Endodermal cell (in vitro differentiated cells): ENCODE results near the gene HJURP. TPM values are rescaled to one million over a fixed set of nuclear protein-coding genes. Genes with fewer than 3 reads are reported as not detected.

Experiments
- DNase-seq: peaks from one replicate; pipeline ENCODE4 v3.0.0-alpha.2; 2017
- H3K27ac ChIP-seq: 2 replicates; pipeline ENCODE4 v1.5.1; 2013; ENCODE audit warnings: mild to moderate bottlenecking, low read depth, low read length, moderate library complexity
- H3K27me3 ChIP-seq: 2 replicates; pipeline ENCODE4 v1.6.1; 2013; ENCODE audit warnings: mild to moderate bottlenecking, low read length, moderate library complexity; ENCODE audit not compliant: insufficient read depth, control insufficient read depth, poor library complexity, severe bottlenecking
- H3K36me3 ChIP-seq: 2 replicates; pipeline ENCODE4 v1.7.0; 2013; ENCODE audit warnings: mild to moderate bottlenecking, low read length, moderate library complexity; ENCODE audit not compliant: control insufficient read depth, insufficient read depth
- H3K4me1 ChIP-seq: one replicate; pipeline ENCODE4 v1.7.0; 2013; ENCODE audit warnings: low read length; ENCODE audit not compliant: control insufficient read depth, insufficient read depth
- H3K4me3 ChIP-seq: 2 replicates; pipeline ENCODE4 v1.5.1; 2013; ENCODE audit warnings: mild to moderate bottlenecking, low read length, moderate library complexity
- H3K9ac ChIP-seq: 2 replicates; pipeline ENCODE4 v1.6.1; 2013; ENCODE audit warnings: mild to moderate bottlenecking, low read length, moderate library complexity; ENCODE audit not compliant: poor library complexity, severe bottlenecking; ENCODE audit errors: extremely low read depth
- H3K9me3 ChIP-seq: 2 replicates; pipeline ENCODE4 v1.6.1; 2013; ENCODE audit warnings: mild to moderate bottlenecking, low read length, moderate library complexity; ENCODE audit not compliant: control insufficient read depth
- H3K27ac Mint-ChIP-seq: 2 replicates; pipeline ENCODE4 v1.8.0; 2020; ENCODE audit warnings: mixed read lengths
- H3K27me3 Mint-ChIP-seq: 2 replicates; pipeline ENCODE4 v1.8.0; 2021; ENCODE audit warnings: mild to moderate bottlenecking, mixed read lengths; ENCODE audit not compliant: insufficient read depth
- H3K36me3 Mint-ChIP-seq: 2 replicates; pipeline ENCODE4 v1.8.0; 2020; ENCODE audit warnings: low read depth, mixed read lengths
- H3K4me1 Mint-ChIP-seq: 2 replicates; pipeline ENCODE4 v1.8.0; 2020; ENCODE audit warnings: mixed read lengths
- H3K4me3 Mint-ChIP-seq: 2 replicates; pipeline ENCODE4 v1.8.0; 2020; ENCODE audit warnings: mild to moderate bottlenecking, moderate library complexity, mixed read lengths
- H3K9me3 Mint-ChIP-seq: 2 replicates; pipeline ENCODE4 v1.8.0; 2020; ENCODE audit warnings: mild to moderate bottlenecking, mixed read lengths
- WGBS, 2 experiments: methylation state at CpG; one replicate each; pipeline versions ENCODE4 v1.1.5 to v1.1.7; 2013; ENCODE audit warnings: missing lambda C conversion rate in 2 of 2, mixed read lengths in 1 of 2; ENCODE audit not compliant: insufficient coverage in 1 of 2, insufficient read length in 1 of 2; 5-methylcytosine and 5-hydroxymethylcytosine counted together
- total RNA-seq, 2 donors: library from RNA; stranded (reverse); fragmentation: NEBNext Ultra II Directional in 1 of 2; extraction: Animal tissue kit (Norgen Biotek cat#: 25700) in 1 of 2; gene quantifications; 2 replicates in 1 of 2; 3 replicates in 1 of 2; pipeline ENCODE4 v1.2.1, GENCODE V29; 2021
- TF ChIP-seq, protein P1 (sequence below): fragments of 200-600 bp; sonication (generic); conservative IDR thresholded peaks from 2 replicates; pipeline ENCODE4 v1.5.0; 2021; ENCODE audit warnings: antibody characterized with exemption, mild to moderate bottlenecking

Gene HJURP
- total RNA-seq, 2 donors from 2014 or later, result 39.4 to 78.9 TPM

DNA sequence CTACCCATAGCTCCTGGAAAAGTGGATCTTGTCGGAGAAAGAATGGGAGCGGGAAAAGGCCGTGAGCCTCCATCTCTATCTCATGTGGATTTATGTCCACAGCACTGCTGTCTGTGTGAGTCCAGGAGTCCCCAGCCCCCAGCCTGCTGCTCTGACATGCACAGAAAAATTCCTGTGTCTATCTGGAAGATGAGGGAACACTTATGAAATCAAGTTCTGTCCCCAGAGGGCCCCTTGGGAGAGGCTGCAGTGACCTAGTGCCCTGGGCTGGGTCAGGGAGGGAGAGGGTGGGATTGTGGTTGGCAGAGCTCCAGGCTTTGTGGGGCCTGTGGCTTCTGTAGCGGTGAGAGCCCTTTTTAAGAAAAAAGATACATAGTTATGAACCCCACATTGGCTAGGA, 37.6 kb downstream of the HJURP start:
- Mint-ChIP-seq H3K9me3 (no peaks in the 10 kb centered on the region), H3K27me3 (no peaks in the 10 kb centered on the region), H3K4me3 (no peak overlapping the region), H3K27ac (no peak overlapping the region), H3K4me1 (no peaks in the 10 kb centered on the region), H3K36me3 (no peaks in the 10 kb centered on the region)
- Histone ChIP-seq H3K9me3 (no peaks in the 10 kb centered on the region), H3K27me3 (no peaks in the 10 kb centered on the region), H3K27ac (no peak overlapping the region), H3K36me3 (no peaks in the 10 kb centered on the region), H3K4me1 (no peaks in the 10 kb centered on the region), H3K4me3 (no peak overlapping the region), H3K9ac (no peak overlapping the region)
- peak; percentile 14 for DNase-seq
- 98 to 100% methylated on average over 2 to 4 of the region's 4 CpGs for WGBS, 2 experiments
- TF ChIP-seq, protein P1, sequence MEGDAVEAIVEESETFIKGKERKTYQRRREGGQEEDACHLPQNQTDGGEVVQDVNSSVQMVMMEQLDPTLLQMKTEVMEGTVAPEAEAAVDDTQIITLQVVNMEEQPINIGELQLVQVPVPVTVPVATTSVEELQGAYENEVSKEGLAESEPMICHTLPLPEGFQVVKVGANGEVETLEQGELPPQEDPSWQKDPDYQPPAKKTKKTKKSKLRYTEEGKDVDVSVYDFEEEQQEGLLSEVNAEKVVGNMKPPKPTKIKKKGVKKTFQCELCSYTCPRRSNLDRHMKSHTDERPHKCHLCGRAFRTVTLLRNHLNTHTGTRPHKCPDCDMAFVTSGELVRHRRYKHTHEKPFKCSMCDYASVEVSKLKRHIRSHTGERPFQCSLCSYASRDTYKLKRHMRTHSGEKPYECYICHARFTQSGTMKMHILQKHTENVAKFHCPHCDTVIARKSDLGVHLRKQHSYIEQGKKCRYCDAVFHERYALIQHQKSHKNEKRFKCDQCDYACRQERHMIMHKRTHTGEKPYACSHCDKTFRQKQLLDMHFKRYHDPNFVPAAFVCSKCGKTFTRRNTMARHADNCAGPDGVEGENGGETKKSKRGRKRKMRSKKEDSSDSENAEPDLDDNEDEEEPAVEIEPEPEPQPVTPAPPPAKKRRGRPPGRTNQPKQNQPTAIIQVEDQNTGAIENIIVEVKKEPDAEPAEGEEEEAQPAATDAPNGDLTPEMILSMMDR, result no peak

DNA sequence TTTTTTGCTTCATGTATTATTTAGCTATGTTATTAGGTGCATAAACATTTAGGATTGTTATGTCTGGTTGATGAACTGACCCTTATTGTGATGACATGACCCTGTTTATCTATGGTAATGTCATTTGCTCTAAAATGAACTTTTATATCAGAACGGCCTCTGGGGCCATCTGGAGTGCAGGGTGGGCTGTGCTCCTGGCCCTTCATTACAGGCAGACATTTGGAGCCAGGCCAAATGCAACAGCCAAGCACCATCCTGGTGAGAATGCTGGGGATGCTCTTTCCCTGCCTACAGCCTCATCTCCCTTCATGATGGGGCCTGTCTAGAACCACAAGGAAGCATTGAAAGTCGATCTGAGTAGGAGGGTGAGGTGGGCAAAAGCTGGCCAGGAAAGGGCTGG, 38.0 kb downstream of the HJURP start:
- DNase-seq, result peak; percentile 6
- Mint-ChIP-seq H3K4me3 (no peak overlapping the region), H3K4me1 (no peaks in the 10 kb centered on the region), H3K27me3 (peaks cover under 1% of the 10 kb centered on the region), H3K36me3 (no peaks in the 10 kb centered on the region), H3K27ac (no peak overlapping the region), H3K9me3 (no peaks in the 10 kb centered on the region)
- Histone ChIP-seq H3K9ac (no peak overlapping the region), H3K27ac (no peak overlapping the region), H3K4me3 (no peak overlapping the region), H3K9me3 (no peaks in the 10 kb centered on the region), H3K27me3 (no peaks in the 10 kb centered on the region), H3K36me3 (no peaks in the 10 kb centered on the region), H3K4me1 (no peaks in the 10 kb centered on the region)
- WGBS, 2 experiments, result 92 to 93% methylated on average over 2 of the region's 2 CpGs
- TF ChIP-seq, protein P1, result no peak

DNA sequence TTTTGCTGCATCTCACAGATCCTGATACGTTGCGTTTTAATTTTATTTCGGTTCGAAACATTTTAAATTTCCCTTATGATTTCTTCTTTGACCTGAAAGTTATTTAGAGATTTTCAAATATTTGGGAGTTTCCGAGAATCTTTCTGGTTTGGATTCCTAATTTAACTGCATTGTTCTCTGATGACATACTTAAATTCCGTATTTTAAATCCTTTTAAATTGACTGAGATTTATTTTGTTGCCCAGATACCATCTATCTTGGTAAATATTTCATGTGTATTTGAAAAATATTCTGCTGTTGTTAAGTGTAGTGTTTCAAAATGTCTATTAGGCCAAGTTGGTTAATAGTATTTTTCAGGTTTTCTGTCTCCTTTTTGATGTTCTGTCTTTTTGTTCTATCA, 38.5 kb downstream of the HJURP start:
- Histone ChIP-seq H3K9me3 (no peaks in the 10 kb centered on the region), H3K4me1 (no peaks in the 10 kb centered on the region), H3K27ac (no peak overlapping the region), H3K36me3 (no peaks in the 10 kb centered on the region), H3K4me3 (no peak overlapping the region), H3K27me3 (no peaks in the 10 kb centered on the region), H3K9ac (no peak overlapping the region)
- Mint-ChIP-seq H3K4me3 (no peak overlapping the region), H3K9me3 (no peaks in the 10 kb centered on the region), H3K27me3 (peaks cover 3% of the 10 kb centered on the region), H3K4me1 (no peaks in the 10 kb centered on the region), H3K36me3 (no peaks in the 10 kb centered on the region), H3K27ac (no peak overlapping the region)
- no peak for DNase-seq
- TF ChIP-seq, protein P1, result no peak
- WGBS, 2 experiments, result 75 to 93% methylated on average over 1 to 6 of the region's 6 CpGs
